Measurements from ENCODE around the gene CALN1. TPM values are rescaled to one million over a fixed set of nuclear protein-coding genes. Genes with fewer than 3 reads are reported as not detected.
"Not testable (repeated sequence)": the region's sequence is repeated elsewhere in the genome, so short reads cannot be mapped to it uniquely, and the experiment has no call there.

The CALN1 gene
- total and polyA plus RNA-seq, 2 donors = 0.13 to 0.42 TPM

DNA sequence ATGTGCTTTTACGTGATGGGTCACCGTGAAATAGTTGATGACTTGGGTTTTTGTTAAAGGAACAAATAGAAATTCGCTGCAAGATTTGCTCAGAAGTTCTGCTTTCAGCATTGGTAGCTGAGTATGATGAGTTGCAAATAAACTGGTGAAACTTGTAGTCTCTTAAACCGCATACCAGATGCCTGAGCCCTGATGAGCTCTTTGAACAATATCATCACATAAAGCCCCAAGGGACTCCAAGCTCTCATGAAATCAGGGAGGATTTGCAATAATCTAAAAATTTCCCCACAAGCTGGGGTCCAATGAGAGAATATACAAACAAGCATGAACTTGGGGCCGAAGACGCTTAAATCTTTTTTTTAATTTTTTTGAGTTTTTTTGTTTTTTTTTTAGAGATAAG is 312.4 kb downstream of the CALN1 start:
- H3K36me3 ChIP-seq (ENCODE audit: insufficient read depth) = no peaks in the 10 kb centered on the region
- no peaks in the 10 kb centered on the region for H3K4me1 ChIP-seq (ENCODE audit: insufficient read depth)
- WGBS = 48% methylated on average over 6 of the region's 6 CpGs
- no peak overlapping the region for H3K27ac ChIP-seq (ENCODE audit: low read depth)
- no peak for DNase-seq (ENCODE audit: extremely low spot score)
- no peak overlapping the region for H3K4me3 ChIP-seq (ENCODE audit: low read depth, low read length)

DNA sequence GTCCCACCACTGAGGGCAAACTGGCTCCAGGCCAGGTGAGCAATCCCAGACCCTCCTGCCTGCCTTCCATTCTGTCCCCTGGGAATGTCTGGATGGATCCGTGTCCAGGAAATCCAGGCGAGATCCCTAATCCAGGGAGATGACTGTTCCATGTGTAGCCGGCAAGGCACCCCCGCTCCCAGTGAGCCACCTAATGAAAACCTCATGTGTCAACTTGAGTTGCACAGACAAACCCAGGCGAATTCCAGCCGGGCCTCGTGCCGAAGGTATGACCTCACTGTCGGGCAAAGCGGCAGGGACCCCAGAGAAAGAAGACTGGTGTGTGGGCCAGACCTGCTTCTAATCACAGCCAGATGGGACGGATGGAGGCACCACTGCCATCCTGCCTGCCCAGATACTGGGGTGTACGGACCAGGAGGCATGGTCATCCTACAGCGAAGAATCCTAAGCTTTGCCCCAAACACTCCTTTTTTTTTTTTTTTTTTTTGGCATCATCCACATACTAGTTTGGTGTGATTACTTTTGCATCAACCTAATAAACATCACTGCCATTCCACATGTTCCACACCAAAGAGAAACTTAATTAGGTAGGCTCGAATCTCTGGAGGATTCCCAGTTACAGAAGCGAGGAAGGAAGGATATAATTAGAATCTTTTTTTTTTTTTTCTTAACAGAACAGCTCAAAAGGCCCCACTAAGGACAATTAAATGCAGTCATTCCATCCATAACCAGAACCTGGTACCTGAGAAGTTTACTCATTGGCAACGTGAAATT is 313.1 kb downstream of the CALN1 start:
- WGBS = 31% methylated on average over 16 of the region's 16 CpGs
- Histone ChIP-seq H3K4me3 (ENCODE audit: low read depth, low read length) (no peak overlapping the region), H3K36me3 (ENCODE audit: insufficient read depth) (no peaks in the 10 kb centered on the region), H3K4me1 (ENCODE audit: insufficient read depth) (no peaks in the 10 kb centered on the region), H3K27ac (ENCODE audit: low read depth) (no peak overlapping the region)
- DNase-seq (ENCODE audit: extremely low spot score) = no peak

DNA sequence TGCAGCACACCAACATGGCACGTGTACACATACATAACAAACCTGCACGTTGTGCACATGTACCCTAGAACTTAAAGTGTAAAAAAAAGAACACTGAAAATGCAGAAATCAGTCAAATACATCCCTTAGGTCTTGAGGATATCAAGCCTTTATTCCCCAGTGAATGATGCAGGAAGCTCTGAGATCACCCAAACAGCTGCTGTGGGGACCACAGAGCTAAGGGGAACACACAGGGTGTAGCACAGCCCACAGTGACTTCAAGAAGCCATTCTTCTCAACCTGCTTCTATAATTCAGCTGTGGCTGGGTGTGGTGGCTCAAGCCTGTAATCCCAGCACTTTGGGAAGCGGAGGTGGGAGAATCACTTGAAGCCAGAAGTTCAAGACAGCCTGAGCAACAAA is 314.9 kb downstream of the CALN1 start:
- DNase-seq (ENCODE audit: extremely low spot score) = no peak
- no peak overlapping the region for H3K4me3 ChIP-seq (ENCODE audit: low read depth, low read length)
- H3K4me1 ChIP-seq (ENCODE audit: insufficient read depth) = no peaks in the 10 kb centered on the region
- no peaks in the 10 kb centered on the region for H3K36me3 ChIP-seq (ENCODE audit: insufficient read depth)
- 92% methylated on average over 3 of the region's 3 CpGs for WGBS
- no peak overlapping the region for H3K27ac ChIP-seq (ENCODE audit: low read depth)

DNA sequence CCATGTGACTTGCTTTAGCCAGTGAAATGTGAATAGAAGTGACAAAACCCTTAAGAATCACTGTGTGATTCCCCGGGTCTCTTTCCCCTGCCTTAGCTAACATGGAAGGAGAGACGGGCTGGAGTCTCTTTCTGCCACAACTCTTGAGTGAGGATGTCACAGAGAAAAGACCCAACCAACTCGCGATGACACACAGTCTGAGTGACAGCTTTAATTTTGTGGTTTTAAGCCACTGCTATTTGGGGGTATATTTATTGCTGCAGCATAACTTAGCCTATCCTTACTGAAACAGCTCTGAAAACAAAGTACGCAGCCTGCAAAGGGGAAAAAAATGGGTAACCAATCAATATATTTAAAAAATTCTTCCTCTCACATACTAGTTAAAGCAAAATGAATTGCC is 319.4 kb downstream of the CALN1 start:
- DNase-seq (ENCODE audit: extremely low spot score) = no peak
- Histone ChIP-seq H3K27ac (ENCODE audit: low read depth) (no peak overlapping the region), H3K4me1 (ENCODE audit: insufficient read depth) (no peaks in the 10 kb centered on the region), H3K4me3 (ENCODE audit: low read depth, low read length) (no peak overlapping the region), H3K36me3 (ENCODE audit: insufficient read depth) (no peaks in the 10 kb centered on the region)
- WGBS = 89% methylated on average over 5 of the region's 5 CpGs

DNA sequence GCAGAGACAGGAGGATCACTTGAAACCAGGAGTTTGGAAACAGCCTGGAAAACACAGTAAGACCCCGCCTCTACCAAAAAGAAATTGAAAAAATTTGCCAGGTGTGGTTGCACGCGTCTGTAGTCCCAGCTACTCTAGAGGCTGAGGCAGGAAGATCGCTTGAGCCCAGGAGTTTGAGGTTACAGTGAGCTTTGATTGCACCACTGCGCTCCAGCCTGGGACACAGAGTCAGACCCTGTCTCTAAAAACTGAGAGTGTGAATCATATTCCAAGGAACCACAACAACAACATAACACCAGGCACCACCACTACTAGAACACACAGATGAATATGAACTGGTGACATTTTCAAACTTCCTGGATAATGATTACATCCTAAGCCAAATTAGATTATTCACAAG is 324.2 kb downstream of the CALN1 start:
- Histone ChIP-seq H3K4me1 (ENCODE audit: insufficient read depth) (no peaks in the 10 kb centered on the region), H3K4me3 (ENCODE audit: low read depth, low read length) (no peak overlapping the region), H3K36me3 (ENCODE audit: insufficient read depth) (no peaks in the 10 kb centered on the region), H3K27ac (ENCODE audit: low read depth) (no peak overlapping the region)
- no peak for DNase-seq (ENCODE audit: extremely low spot score)
- 74% methylated on average over 5 of the region's 5 CpGs for WGBS

DNA sequence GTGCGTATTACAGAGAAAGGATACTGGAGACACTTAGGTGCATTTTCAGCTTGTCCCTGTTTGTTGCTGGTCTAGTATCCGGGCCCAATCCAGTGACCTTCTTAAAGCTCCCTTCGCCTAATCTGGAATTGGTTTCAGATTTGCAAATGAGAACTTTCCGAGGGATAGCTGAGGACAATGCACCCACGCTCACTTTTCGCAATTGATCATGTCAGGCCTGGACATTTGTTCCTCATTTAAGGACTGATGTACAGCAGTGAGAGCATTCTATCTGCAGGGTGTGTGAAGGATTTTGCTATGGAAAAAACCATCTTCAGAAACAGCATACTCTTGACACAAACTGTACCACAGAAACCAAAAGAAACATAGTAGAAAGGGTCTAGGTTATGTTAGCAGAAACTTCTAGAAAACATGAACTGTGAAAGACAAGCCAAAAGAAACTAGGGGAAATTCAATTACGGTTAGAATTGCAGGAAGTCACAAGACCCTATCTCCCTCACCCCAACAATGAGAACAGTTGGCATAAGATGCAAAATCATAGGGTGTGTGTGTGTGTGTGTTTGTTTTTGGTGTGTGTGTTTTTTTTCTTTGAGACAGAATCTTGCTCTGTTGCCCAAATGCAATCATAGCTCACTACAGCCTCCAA is 331.1 kb downstream of the CALN1 start:
- WGBS = 77% methylated on average over 7 of the region's 7 CpGs
- H3K4me1 ChIP-seq (ENCODE audit: insufficient read depth) = no peaks in the 10 kb centered on the region
- DNase-seq (ENCODE audit: extremely low spot score) = no peak
- no peak overlapping the region for H3K27ac ChIP-seq (ENCODE audit: low read depth)
- no peaks in the 10 kb centered on the region for H3K36me3 ChIP-seq (ENCODE audit: insufficient read depth)
- H3K4me3 ChIP-seq (ENCODE audit: low read depth, low read length) = no peak overlapping the region

DNA sequence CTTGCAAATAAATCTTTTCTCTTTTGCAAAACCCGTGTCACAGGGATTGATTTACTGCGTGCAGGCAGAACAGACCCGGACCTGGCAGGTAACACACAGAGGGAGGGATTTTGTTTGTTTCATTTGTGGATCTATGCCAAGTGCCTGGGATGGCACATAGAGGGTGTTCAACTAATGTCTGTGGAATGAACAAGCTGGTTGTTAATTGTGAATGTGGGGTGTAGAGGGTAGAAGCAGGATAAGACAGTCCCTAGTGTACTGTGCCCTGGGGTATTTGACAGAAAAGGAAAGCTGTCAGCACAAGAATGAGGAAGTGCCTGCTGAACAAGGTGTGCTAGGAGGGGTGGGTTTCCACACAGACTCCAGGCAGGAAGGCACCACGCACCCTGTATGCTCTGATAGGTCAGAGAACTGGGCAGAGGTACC is 331.8 kb downstream of the CALN1 start:
- Histone ChIP-seq H3K36me3 (ENCODE audit: insufficient read depth) (no peaks in the 10 kb centered on the region), H3K4me1 (ENCODE audit: insufficient read depth) (no peaks in the 10 kb centered on the region), H3K4me3 (ENCODE audit: low read depth, low read length) (no peak overlapping the region), H3K27ac (ENCODE audit: low read depth) (no peak overlapping the region)
- DNase-seq (ENCODE audit: extremely low spot score) = no peak
- WGBS = 46% methylated on average over 4 of the region's 4 CpGs

DNA sequence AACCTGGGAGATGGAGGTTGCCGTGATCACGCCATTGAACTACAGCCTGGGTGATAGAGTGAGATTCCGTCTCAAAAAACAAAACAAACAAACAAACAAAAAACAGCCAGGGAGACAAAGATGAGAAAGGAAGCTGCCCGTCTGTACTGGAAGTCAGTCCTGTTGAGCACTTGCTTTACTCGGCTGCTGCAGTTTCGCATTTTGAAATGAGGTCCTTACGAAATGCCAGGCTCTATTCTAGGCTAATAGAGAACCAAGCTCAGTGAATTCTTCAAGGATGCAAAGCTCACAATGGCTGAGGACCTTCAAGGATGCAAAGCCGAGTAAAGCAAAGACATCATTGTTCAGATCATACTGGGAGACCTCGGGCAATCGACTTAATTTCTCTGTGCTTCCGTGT is 333.3 kb downstream of the CALN1 start:
- no peaks in the 10 kb centered on the region for H3K4me1 ChIP-seq (ENCODE audit: insufficient read depth)
- no peaks in the 10 kb centered on the region for H3K36me3 ChIP-seq (ENCODE audit: insufficient read depth)
- H3K27ac ChIP-seq (ENCODE audit: low read depth) = no peak overlapping the region
- 88% methylated on average over 11 of the region's 11 CpGs for WGBS
- H3K4me3 ChIP-seq (ENCODE audit: low read depth, low read length) = no peak overlapping the region
- no peak for DNase-seq (ENCODE audit: extremely low spot score)

DNA sequence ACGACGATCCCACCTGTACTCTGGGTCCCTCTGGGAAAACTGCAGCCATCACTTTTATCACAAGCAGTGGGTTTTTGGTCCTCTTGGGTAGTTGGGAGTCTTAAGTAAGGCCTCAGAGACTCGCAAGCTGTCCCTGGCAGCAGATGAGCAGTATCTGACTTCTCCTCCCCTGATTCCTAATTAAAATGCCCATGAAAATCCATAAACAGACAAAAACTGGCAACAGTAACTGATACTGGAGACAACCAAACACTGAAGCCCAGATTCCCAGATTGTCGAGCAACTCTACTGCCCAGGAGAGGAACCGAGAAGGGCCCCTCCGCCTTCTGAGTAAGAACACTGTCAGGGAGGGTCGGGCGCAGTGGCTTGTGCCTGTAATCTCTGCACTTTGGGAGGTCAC is 333.8 kb downstream of the CALN1 start:
- H3K4me1 ChIP-seq (ENCODE audit: insufficient read depth) = no peaks in the 10 kb centered on the region
- no peak overlapping the region for H3K27ac ChIP-seq (ENCODE audit: low read depth)
- no peak for DNase-seq (ENCODE audit: extremely low spot score)
- H3K4me3 ChIP-seq (ENCODE audit: low read depth, low read length) = no peak overlapping the region
- WGBS = 81% methylated on average over 8 of the region's 8 CpGs
- no peaks in the 10 kb centered on the region for H3K36me3 ChIP-seq (ENCODE audit: insufficient read depth)

DNA sequence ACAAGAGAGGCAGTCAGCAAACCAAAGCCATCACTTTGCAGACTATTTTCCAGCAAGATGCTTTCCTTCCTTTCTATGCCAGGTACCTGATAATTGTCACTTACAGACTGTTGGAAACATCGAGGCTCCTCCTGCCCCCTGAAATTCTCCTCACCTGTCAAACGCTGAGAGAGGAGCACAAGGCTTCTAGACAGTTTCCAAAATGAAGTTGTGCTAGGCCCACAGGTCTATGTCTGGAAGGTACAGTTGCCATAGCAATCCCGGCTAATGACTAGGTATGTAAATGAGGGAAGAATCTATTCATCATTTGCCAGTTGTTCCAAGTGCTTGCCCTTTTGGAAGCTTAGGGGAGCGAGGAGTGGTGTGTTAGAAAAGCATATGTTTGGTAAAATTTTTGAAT is 334.4 kb downstream of the CALN1 start:
- no peak overlapping the region for H3K27ac ChIP-seq (ENCODE audit: low read depth)
- H3K4me1 ChIP-seq (ENCODE audit: insufficient read depth) = no peaks in the 10 kb centered on the region
- H3K4me3 ChIP-seq (ENCODE audit: low read depth, low read length) = no peak overlapping the region
- H3K36me3 ChIP-seq (ENCODE audit: insufficient read depth) = no peaks in the 10 kb centered on the region
- WGBS = 82% methylated on average over 4 of the region's 4 CpGs
- no peak for DNase-seq (ENCODE audit: extremely low spot score)

DNA sequence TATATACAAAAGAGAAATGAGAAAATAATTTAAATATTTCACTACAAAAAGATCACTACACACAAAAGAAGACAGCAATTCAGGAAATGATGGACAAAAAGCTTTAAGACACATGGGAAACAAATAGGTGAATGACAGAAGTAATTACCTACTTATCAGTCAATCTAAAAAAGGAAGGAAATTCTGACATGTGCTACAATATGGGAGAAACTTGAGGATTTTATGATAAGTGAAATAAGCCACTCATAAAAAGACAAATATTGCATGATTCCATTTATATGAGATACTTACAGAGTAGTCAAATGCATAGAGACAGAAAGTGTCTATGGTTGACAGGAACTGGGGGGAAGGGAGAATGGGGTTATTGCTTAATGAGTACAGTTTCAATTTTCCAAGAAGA is 339.2 kb downstream of the CALN1 start:
- Histone ChIP-seq H3K4me1 (ENCODE audit: insufficient read depth) (no peaks in the 10 kb centered on the region), H3K27ac (ENCODE audit: low read depth) (no peak overlapping the region), H3K4me3 (ENCODE audit: low read depth, low read length) (no peak overlapping the region), H3K36me3 (ENCODE audit: insufficient read depth) (no peaks in the 10 kb centered on the region)
- no peak for DNase-seq (ENCODE audit: extremely low spot score)

DNA sequence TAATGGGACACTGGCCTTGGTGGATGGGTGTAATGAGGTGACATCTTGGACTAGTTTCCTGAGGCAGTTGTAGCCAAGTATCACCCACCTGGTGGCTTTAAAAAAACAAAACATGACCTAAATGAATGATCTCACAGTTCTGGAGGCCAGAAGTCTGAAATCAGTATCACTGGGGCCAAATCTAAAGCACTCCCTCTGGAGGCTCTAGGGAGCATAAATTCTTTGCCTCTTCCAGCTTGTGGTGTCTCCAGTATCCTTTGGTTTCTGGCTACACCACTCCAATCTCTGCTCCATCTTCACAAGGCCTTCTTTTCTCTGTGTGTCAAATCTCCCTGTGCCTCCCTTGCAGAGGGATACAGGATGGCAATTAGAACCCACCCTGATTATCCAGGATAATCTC is 342.9 kb downstream of the CALN1 start:
- H3K36me3 ChIP-seq (ENCODE audit: insufficient read depth) = no peaks in the 10 kb centered on the region
- no peak overlapping the region for H3K27ac ChIP-seq (ENCODE audit: low read depth)
- no peak overlapping the region for H3K4me3 ChIP-seq (ENCODE audit: low read depth, low read length)
- H3K4me1 ChIP-seq (ENCODE audit: insufficient read depth) = no peaks in the 10 kb centered on the region
- no peak for DNase-seq (ENCODE audit: extremely low spot score)

DNA sequence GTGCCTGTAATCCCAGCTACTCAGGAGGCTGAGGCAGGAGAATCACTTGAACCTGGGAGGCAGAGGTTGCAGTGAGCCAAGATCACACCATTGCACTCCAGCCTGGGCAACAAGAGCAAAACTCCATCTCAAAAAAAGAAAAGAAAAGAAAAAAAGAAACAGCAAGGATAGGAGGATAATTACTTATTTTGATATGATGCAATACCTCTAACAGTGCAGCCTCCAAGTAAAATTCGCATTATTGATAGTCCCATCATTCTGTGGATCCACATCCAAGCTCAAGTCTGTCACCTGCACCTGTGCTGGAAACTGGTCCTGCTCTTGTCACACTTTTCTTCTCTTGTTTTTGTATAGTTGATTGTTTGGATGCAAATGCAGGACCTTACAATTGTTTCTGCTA is 346.4 kb downstream of the CALN1 start:
- DNase-seq (ENCODE audit: extremely low spot score); H3K4me3 ChIP-seq (ENCODE audit: low read depth, low read length); H3K27ac ChIP-seq (ENCODE audit: low read depth); H3K36me3 ChIP-seq (ENCODE audit: insufficient read depth); H3K4me1 ChIP-seq (ENCODE audit: insufficient read depth): not testable (repeated sequence)
- 94% methylated on average over 1 of the region's 1 CpG for WGBS

DNA sequence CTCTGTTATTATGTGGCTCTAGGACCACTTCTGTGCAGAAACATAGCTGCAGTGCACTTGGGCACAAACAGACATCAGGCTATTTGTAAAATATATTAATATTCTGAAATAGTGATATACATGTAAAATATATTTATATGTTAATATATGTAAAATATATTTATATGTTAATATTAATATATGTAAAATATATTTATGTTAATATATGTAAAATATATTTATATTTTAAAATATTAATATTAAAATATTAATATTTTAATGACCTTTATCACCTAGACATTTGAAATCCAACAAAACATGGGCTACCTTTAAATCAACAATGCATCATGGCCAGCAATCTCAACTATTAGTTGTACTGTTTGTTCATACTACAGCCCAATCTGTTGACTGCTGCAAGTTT is 347.2 kb downstream of the CALN1 start:
- Histone ChIP-seq H3K4me3 (ENCODE audit: low read depth, low read length) (no peak overlapping the region), H3K36me3 (ENCODE audit: insufficient read depth) (no peaks in the 10 kb centered on the region), H3K27ac (ENCODE audit: low read depth) (no peak overlapping the region), H3K4me1 (ENCODE audit: insufficient read depth) (no peaks in the 10 kb centered on the region)
- DNase-seq (ENCODE audit: extremely low spot score) = no peak
